LHCN-M2 (cell line): ENCODE data around the gene C14orf132. TPM values are rescaled to one million over a fixed set of nuclear protein-coding genes. Genes with fewer than 3 reads are reported as not detected.

ENCODE experiments used
- total RNA-seq: library from RNA; depleted of rRNA; stranded (reverse); fragments of >200 nt; gene quantifications from 2 replicates; pipeline ENCODE4 v1.2.3, GENCODE V29; 2014; rRNA removed

The C14orf132 gene
- total RNA-seq, 1 experiment from 2014 or later, result 7.9 TPM

Other genes with a start within 250 kb of the C14orf132 start
- 0.06 TPM in 1 of 2 replicates, not detected in the other for gene TUNAR, start 162.5 kb upstream of the C14orf132 start, total RNA-seq
- gene BDKRB2, start 165.5 kb downstream of the C14orf132 start, total RNA-seq, result 0.06 TPM in 1 of 2 replicates, not detected in the other
- gene BDKRB1, start 216.8 kb downstream of the C14orf132 start, total RNA-seq, result 0.98 and 4.2 TPM in 2 replicates